ENCODE data around the gene REX1BD.

Gene REX1BD

GRCh38 chr19:18633321-18633720 is 44.7 kb downstream of the REX1BD start:
- H3K27ac ChIP-seq: no peak overlapping the region
- TF ChIP-seq, protein P1, sequence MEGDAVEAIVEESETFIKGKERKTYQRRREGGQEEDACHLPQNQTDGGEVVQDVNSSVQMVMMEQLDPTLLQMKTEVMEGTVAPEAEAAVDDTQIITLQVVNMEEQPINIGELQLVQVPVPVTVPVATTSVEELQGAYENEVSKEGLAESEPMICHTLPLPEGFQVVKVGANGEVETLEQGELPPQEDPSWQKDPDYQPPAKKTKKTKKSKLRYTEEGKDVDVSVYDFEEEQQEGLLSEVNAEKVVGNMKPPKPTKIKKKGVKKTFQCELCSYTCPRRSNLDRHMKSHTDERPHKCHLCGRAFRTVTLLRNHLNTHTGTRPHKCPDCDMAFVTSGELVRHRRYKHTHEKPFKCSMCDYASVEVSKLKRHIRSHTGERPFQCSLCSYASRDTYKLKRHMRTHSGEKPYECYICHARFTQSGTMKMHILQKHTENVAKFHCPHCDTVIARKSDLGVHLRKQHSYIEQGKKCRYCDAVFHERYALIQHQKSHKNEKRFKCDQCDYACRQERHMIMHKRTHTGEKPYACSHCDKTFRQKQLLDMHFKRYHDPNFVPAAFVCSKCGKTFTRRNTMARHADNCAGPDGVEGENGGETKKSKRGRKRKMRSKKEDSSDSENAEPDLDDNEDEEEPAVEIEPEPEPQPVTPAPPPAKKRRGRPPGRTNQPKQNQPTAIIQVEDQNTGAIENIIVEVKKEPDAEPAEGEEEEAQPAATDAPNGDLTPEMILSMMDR (conservative IDR thresholded peaks at IDR 0.05): no peak
- TF ChIP-seq ZFX (IDR thresholded peaks at IDR 0.05): no peak

- no peak for TF ChIP-seq ZFX (IDR thresholded peaks at IDR 0.05)
- TF ChIP-seq, protein P1 (conservative IDR thresholded peaks at IDR 0.05): no peak
- H3K27ac ChIP-seq: no peak overlapping the region
Measured at GRCh38 chr19:18634612-18635297, 46.2 kb downstream of the REX1BD start.

GRCh38 chr19:18635831-18636182 is 47.2 kb downstream of the REX1BD start:
- TF ChIP-seq ZFX (IDR thresholded peaks at IDR 0.05): no peak
- TF ChIP-seq, protein P1 (conservative IDR thresholded peaks at IDR 0.05): no peak

DNA sequence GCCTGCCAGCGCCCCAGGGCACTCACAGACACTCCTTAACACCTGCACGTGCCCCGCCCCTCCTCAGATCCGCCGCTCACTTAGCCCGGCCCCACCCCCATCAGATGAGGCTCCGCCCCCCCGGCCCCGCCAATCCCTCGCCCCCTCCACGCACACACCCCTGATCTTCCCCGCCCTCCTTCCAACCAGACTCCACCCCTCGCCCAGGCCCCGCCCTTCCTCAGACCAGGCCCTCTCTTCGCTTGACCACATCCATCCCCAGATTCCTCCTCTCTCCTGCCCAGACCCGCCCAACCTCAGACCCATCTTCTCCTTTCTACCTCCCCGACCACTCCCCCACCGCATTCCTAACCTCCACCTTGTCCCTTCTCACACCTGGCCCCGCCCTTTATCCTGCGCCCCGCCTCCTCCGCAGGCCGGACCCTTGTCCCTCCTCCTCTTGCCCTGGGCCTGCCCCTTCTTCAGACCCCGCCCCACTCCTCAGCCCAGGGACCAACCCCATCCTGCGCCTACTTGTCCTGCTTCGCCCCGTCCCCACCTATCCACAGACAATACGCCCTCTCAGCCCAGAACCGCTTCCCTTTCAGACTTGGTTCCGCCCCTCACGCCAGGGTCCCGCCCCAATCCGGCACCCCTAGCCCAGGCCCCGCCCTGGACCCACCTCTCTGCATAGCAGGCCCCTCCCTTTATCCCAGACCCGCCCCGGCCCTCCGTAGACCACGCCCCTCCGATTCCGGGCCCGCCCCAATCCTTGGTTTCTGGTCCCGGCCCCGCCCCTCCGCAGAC is 47.8 kb downstream of the REX1BD start:
- peak overlapping the region; percentile 85 for H3K27ac ChIP-seq
- no peak for TF ChIP-seq ZFX (IDR thresholded peaks at IDR 0.05)
- TF ChIP-seq, protein P1 (conservative IDR thresholded peaks at IDR 0.05): no peak

More at GRCh38 chr19:18635831-18636182, 47.2 kb downstream of the REX1BD start:
- H3K27ac ChIP-seq: peak overlapping the region; percentile 22; the same call in 1 of the 2 replicates

- peak within 1 kb of the TSS; percentile 85 for H3K27ac ChIP-seq
- TF ChIP-seq, protein P1 (conservative IDR thresholded peaks at IDR 0.05): no peak
- no peak for TF ChIP-seq ZFX (IDR thresholded peaks at IDR 0.05)
Measured at GRCh38 chr19:18636969-18637629, 48.5 kb downstream of the REX1BD start, which contains the start of gene KLHL26. KLHL26 (plus strand) TSS chr19:18637028; CDS start chr19:18637055, 27 bp downstream.

DNA sequence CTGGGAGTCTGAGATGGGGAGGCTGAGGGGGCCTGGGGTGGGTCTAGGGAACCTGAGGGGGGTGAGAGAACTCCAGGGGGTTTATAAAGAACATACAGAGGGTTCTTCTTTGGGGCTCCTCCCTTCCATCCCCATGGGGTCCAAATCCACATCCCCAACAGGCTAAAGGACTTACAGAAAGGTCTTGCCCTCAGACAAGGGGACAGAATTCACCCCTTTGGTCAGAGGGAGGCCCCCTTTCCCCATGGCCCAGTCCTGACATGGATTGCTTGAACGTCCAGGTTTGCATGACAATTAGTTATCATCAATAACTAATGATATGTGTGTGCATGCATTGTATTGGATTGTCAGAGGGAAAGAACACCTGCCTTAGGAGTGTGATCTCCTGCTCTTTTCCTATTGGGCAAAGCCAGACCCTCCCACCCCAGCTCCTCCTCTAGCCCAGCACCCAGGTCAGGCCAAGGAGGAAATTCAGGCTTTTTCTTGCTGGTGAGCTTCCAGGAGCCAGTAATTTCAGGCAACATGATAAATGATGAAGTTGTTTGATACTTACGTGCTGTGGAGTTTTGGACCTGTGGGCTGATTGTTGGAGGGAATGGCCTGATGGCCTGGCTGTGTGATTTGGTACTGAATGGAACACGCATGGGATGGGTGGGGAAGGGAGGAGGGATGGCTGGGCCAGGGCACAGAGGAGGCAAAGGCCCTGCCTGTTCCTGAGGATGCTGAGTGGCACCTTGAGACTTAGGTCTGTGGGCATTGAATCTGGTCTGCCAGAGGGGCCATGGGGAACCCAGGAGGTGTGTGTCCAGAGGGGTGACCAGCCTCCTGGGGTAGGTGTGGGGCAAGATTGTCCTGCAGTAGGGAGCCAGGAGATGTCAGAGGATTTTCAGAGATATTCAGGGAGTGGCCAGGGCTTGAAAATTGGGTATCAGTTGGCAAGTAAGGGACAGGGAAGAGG is 49.4 kb downstream of the REX1BD start:
- TF ChIP-seq, protein P1 (conservative IDR thresholded peaks at IDR 0.05): no peak
- no peak for TF ChIP-seq ZFX (IDR thresholded peaks at IDR 0.05)
- H3K27ac ChIP-seq: peak overlapping the region; percentile 85
